H1 (cell line): ENCODE measurements around the gene NHERF2.

Source experiments
- CBX5 ChIP-seq: fragments of 300-800, 300-1000 bp; sonication (generic); IDR thresholded peaks from 2 replicates; pipeline ENCODE4 v1.7.1; 2016; ENCODE audit warnings: antibody characterized with exemption, low read length, low read depth
- TF ChIP-seq, protein P1 (sequence below), 3 experiments: IDR thresholded peaks; 1 replicate in 2 of 3; 2 replicates in 1 of 3; pipeline versions ENCODE4 v1.5.1 to v1.6.1; 2011; ENCODE audit warnings: low read length in 3 of 3, mild to moderate bottlenecking in 3 of 3, inconsistent platforms in 2 of 3, low read depth in 1 of 3, moderate library complexity in 1 of 3; ENCODE audit not compliant: insufficient read depth in 1 of 3; ENCODE audit errors: control extremely low read depth in 1 of 3

GRCh38 chr16:2008009-2008526 is 18.6 kb upstream of the NHERF2 start:
- TF ChIP-seq, protein P1, sequence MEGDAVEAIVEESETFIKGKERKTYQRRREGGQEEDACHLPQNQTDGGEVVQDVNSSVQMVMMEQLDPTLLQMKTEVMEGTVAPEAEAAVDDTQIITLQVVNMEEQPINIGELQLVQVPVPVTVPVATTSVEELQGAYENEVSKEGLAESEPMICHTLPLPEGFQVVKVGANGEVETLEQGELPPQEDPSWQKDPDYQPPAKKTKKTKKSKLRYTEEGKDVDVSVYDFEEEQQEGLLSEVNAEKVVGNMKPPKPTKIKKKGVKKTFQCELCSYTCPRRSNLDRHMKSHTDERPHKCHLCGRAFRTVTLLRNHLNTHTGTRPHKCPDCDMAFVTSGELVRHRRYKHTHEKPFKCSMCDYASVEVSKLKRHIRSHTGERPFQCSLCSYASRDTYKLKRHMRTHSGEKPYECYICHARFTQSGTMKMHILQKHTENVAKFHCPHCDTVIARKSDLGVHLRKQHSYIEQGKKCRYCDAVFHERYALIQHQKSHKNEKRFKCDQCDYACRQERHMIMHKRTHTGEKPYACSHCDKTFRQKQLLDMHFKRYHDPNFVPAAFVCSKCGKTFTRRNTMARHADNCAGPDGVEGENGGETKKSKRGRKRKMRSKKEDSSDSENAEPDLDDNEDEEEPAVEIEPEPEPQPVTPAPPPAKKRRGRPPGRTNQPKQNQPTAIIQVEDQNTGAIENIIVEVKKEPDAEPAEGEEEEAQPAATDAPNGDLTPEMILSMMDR (IDR thresholded peaks at IDR 0.05; ENCODE audit: control extremely low read depth in 1 of 3, insufficient read depth in 1 of 3, low read depth in 1 of 3, low read length in 3 of 3): no peak
- no peak for TF ChIP-seq CBX5
